Activated CD8-positive, alpha-beta memory T cell treated with anti-CD3 and anti-CD28 coated beads, Interleukin-2, amount 50 U/mL, for 4 hours (primary cell): ENCODE measurements around the gene PSD4.

Experiments used
- DNase-seq: peaks from one replicate; pipeline ENCODE4 v3.0.0-alpha.2; 2020

The PSD4 gene

GRCh38 chr2:113186433-113186796 is 12.6 kb downstream of the PSD4 start:
- DNase-seq: no peak

- no peak for DNase-seq
Measured at GRCh38 chr2:113187771-113188170, 14.0 kb downstream of the PSD4 start.

GRCh38 chr2:113190871-113191270 is 17.1 kb downstream of the PSD4 start:
- DNase-seq: no peak

- DNase-seq: no peak
Measured at GRCh38 chr2:113192459-113193100, 18.8 kb downstream of the PSD4 start.

GRCh38 chr2:113195923-113196501 is 22.2 kb downstream of the PSD4 start:
- no peak for DNase-seq

GRCh38 chr2:113196839-113197238 is 23.1 kb downstream of the PSD4 start:
- DNase-seq: no peak

- DNase-seq: no peak
Measured at GRCh38 chr2:113197347-113198047, 23.7 kb downstream of the PSD4 start.

GRCh38 chr2:113198048-113198789 is 24.4 kb downstream of the PSD4 start:
- DNase-seq: no peak

- peak; percentile 72 for DNase-seq
Measured at GRCh38 chr2:113198790-113199612, 25.2 kb downstream of the PSD4 start.

GRCh38 chr2:113200236-113200635 is 26.5 kb downstream of the PSD4 start:
- DNase-seq: no peak

- no peak for DNase-seq
Measured at GRCh38 chr2:113200736-113201490, 27.1 kb downstream of the PSD4 start.

GRCh38 chr2:113201496-113202304 is 27.9 kb downstream of the PSD4 start:
- DNase-seq: no peak

GRCh38 chr2:113202305-113203216 is 28.8 kb downstream of the PSD4 start:
- DNase-seq: no peak

- DNase-seq: no peak
Measured at GRCh38 chr2:113203217-113203530, 29.4 kb downstream of the PSD4 start.

- DNase-seq: peak; percentile 77
Measured at GRCh38 chr2:113203901-113204519, 30.2 kb downstream of the PSD4 start.

- DNase-seq: no peak
Measured at GRCh38 chr2:113206251-113206650, 32.5 kb downstream of the PSD4 start.

GRCh38 chr2:113207021-113207420 is 33.2 kb downstream of the PSD4 start:
- DNase-seq: no peak

- DNase-seq: no peak
Measured at GRCh38 chr2:113208396-113208795, 34.6 kb downstream of the PSD4 start.

GRCh38 chr2:113209011-113209645 is 35.4 kb downstream of the PSD4 start:
- DNase-seq: no peak
